ENCODE results near the gene BNIP5.
"Not testable (repeated sequence)": the region's sequence is repeated elsewhere in the genome, so short reads cannot be mapped to it uniquely, and the experiment has no call there.

Gene BNIP5

GRCh38 chr6:36364669-36365479, 28.2 kb upstream of the BNIP5 start:
- DNase-seq = peak in 1 of 2 donors; percentile 40

GRCh38 chr6:36364061-36364635, 27.5 kb upstream of the BNIP5 start:
- DNase-seq = not testable (repeated sequence)

DNA sequence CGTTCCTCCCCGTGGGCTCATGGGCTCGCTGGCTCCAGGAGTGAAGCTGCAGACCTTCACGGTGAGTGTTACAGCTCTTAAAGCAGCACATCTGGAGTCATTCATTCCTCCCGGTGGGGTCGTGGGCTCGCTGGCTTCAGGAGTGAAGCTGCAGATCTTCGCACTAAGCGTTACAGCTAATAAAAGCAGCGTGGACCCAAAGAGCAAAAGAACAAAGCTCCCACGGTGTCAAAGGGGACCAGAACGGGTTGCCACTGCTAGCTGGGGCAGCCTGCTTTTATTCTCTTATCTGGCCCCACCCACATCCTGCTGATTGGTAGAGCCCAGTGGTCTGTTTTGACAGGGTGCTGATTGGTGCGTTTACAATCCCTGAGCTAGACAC, 26.7 kb upstream of the BNIP5 start:
- DNase-seq = not testable (repeated sequence)

- DNase-seq = peak in 1 of 2 donors; percentile 22
These were observed 26.1 kb upstream of the BNIP5 start for GRCh38 chr6:36362551-36363370.

- DNase-seq = no peak
These were observed 24.4 kb upstream of the BNIP5 start for GRCh38 chr6:36361071-36361470.

GRCh38 chr6:36360241-36361054, 23.8 kb upstream of the BNIP5 start:
- peak; percentile 70 to 75 for DNase-seq

GRCh38 chr6:36358226-36358915, 21.7 kb upstream of the BNIP5 start:
- DNase-seq = no peak

DNA sequence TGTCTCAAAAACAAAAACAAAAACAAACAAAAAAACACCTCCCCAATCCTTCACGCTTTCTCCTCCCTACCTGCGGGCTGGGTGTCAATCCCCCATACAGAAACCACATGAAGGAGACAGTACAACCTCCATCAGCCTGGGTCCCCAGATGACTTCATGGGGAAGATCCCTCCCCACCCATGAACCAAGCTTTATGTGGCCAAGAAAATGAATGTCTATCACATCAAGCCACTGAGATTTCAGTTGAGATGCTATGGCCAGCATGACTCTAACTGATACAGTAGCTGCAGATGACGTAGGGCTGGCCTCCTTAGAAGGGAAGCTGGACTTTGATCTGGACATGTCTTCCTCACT, 21.2 kb upstream of the BNIP5 start:
- no peak for DNase-seq

DNA sequence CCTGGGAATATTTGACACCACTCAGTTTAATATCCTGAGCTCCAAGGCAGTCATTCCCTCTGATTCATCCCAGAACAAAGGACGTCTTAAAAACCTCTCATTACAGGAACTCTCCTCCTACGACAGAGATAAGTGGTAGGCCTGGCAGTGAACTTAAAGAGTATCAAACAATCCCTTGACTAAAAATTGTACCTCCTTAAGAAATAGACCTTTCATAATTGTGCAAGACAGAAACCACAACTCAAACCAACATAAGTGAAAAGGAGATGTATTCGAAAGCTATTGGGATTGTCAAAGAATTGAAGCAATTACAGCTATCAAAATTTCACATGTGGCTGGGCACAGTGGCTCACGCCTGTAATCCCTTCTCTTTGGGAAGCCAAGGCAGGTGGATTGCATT, 19.1 kb upstream of the BNIP5 start:
- DNase-seq = no peak

GRCh38 chr6:36353411-36353915, 16.8 kb upstream of the BNIP5 start:
- no peak for DNase-seq

DNA sequence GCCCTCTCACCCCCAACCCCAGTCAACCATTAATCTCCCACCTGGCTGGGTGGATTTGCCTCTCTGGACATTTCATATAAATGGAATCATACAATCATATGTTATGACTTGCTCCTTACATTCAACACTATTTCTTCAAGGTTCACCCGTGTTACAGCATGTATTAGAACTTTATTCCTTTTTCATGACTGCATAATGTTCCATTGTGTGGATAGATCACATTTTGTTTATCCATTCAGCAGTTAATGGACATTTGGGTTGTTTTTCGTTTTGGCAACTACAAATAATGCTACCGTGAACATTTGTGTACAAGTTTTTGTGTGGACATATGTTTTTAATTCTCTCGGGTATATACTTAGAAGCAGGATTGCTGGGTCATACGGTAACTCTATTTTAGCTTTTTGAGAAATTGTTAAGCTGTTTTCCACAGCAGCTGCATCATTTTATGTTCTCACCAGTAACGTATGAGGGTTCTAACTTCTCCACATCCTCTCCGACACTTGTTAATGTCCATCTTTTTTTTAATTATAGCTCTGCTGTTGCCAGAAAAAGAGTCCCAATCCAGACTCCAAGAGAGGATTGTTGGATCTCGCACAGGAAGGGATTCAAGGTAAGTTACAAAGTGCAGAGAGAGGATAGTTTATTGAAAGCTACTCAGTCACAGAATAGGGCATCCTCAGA, 15.9 kb upstream of the BNIP5 start:
- no peak for DNase-seq

GRCh38 chr6:36350681-36351571, 14.2 kb upstream of the BNIP5 start:
- no peak for DNase-seq

GRCh38 chr6:36350082-36350481, 13.4 kb upstream of the BNIP5 start:
- no peak for DNase-seq

- no peak for DNase-seq
These were observed 12.6 kb upstream of the BNIP5 start for GRCh38 chr6:36349240-36349639.

DNA sequence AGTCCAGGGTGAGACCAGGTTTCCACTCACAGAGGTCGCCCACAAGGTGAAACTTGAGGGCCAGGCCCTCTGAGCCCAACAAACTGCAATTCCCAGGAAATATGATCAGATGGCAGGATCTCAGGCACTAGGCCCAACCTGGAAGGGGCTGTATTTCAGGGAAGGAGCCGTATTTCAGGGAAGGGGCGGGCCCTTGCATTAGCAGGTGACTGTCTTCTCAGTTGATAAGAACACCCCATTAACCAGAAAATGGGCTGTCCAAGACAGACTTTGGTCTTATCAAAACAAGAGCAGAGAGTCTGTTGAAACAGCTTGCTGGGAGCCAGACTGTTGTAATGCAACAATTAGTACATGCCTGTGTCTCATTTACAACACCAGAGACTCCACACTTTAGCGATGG, 10.9 kb upstream of the BNIP5 start:
- DNase-seq = no peak

GRCh38 chr6:36346486-36347273, 10.0 kb upstream of the BNIP5 start:
- DNase-seq = no peak

DNA sequence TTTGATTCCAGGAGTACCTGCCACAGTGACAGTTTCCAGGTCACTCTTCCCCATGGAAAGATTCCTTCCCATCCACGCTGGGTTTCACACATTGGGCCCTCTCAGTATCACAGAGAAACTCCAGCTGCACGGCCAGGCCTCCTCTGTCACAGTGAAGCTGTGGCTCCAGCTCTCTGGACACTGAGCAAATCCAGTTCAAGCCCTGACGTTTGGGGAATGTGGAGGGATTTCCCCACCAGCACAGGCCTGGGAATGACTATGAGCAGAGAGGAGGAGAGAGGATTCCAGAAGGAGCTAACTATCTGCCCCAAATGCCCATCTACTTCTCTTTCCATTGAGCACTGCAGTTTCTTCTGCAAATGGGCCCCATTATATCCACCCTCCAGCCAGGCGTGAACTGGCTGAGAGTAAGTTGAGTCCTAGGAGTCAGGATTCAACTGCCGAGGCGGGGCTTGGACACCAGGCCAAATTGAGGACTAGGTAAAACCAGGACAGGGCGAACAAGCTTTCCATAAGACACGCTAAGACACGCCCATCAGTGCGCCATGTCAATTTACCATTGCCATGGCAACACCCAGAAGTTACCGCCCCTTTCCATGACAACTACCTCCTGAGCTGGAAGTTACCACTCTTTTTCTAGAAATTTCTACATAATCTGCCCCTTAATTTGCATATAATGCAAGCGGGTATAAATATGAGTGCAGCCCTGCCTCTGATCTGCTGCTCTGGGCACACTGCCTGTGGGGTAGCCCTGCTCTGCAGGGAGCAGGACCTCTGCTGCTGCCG, 9.2 kb upstream of the BNIP5 start:
- no peak for DNase-seq

DNA sequence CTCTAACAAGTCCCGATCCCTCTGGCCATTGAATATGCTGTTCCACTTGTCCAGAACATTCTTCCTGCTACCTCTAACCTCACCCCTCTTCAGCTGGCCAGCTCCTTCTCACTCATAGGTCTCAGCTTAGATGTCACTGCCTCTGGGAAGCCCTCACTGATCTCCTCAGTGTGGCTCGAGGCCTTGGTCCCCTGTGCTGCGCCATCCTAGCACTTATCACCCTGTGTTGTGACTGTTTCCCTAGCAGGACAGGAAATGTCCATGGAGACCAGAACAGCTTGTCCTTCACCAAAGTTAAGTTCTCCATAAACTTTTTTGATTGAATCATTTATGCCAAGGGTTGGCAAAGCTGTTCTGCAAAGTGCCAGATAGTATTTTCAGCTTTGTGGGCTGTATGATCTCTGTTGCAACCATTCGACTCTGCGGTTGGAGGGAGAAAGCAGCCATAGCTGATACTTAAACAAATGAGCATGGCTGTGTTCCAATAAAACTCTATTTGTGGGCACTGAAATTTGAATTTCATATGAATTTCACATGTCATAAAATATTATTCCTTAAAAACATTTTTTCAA, 6.5 kb upstream of the BNIP5 start:
- DNase-seq = no peak
